Epithelial cell of alveolus of lung (primary cell): ENCODE measurements around the gene RPL39L. TPM values are rescaled to one million over a fixed set of nuclear protein-coding genes. Genes with fewer than 3 reads are reported as not detected.

Experiments used
- total RNA-seq: library from RNA; depleted of rRNA; stranded (reverse); fragments of >200 nt; gene quantifications from 2 replicates; pipeline ENCODE4 v1.2.1, GENCODE V29; 2015

The RPL39L gene
- total RNA-seq = 16.0 and 44.6 TPM in 2 replicates

DNA sequence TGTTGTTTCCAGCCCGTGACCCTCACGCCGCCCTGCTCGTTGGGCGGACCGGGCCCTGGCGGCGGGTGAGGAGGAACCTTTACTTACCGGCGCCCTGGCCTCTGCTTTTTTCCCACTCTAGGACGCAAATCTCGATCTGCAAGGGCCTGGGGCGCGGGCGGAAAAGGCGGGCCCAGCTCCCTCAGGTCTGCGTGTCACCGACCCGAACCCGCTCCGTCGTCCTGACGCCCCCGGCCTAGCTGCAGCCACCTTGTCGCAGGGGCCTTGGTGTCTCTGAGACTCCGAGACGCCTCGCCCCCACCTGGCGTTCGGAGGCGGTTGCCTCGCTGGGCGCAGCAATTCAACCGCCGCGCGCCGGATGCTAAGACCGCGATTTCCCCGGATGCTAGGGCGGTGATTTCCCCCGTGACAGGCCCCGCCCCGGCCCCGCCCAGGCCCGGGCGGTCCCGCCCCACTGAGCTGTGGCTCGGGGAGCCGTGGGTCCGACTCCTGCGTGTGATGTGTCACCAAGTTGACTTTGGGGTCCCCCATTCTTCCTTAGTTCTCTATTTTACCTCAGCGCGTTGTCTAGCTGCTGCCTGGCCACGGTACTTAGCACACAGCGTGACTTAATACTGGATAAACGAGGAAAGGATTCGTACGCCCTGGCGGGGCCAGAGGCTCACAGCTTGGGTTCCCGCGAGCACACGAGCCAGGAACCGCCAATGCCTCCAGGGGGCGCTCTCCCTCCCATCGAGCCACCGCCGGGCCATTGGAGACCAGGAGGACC is at the start of gene RPL39L:
Gene RPL39L (minus strand): TSS at position 371 of the 769 bp plus-strand sequence. CDS start 18,196 bp downstream, outside the sequence.

Other genes starting within 250 kb of the RPL39L start
- 6.9 and 13.0 TPM in 2 replicates for gene ST6GAL1, start 209.0 kb downstream of the RPL39L start, total RNA-seq
- gene RTP1, start 58.0 kb upstream of the RPL39L start, total RNA-seq = not detected in 2 replicates
- 1.8 and 2.3 TPM in 2 replicates for gene MASP1, start 152.2 kb upstream of the RPL39L start, total RNA-seq
- gene RTP4, start 228.9 kb upstream of the RPL39L start, total RNA-seq = 0.13 TPM in 1 of 2 replicates, not detected in the other